ENCODE data around the gene MARCKS.
"Not testable (repeated sequence)": the region's sequence is repeated elsewhere in the genome, so short reads cannot be mapped to it uniquely, and the experiment has no call there.

MARCKS gene

GRCh38 chr6:113910285-113910684 is 53.1 kb downstream of the MARCKS start:
- H3K23ac ChIP-seq (ENCODE audit: low read length); H4K8ac ChIP-seq (ENCODE audit: low read depth, low read length); H2BK5ac ChIP-seq (ENCODE audit: low read depth, low read length, poor library complexity); H2AK5ac ChIP-seq (ENCODE audit: low read length); H2AFZ ChIP-seq (ENCODE audit: insufficient read depth, low read length, poor library complexity); H3K27me3 ChIP-seq (ENCODE audit: insufficient read depth, low read length); H3K36me3 ChIP-seq (ENCODE audit: control insufficient read depth in 1 of 2, insufficient read depth in 2 of 2, low read length in 2 of 2); H3K4me3 ChIP-seq (ENCODE audit: low read depth, low read length); H2BK12ac ChIP-seq (ENCODE audit: low read length); H4K12ac ChIP-seq (ENCODE audit: low read depth, low read length); H3K27ac ChIP-seq (ENCODE audit: low read depth, low read length); H3K4ac ChIP-seq (ENCODE audit: low read depth, low read length); DNase-seq; H3K9me3 ChIP-seq (ENCODE audit: insufficient read depth, low read depth, low read length); H3K4me1 ChIP-seq (ENCODE audit: control insufficient read depth in 1 of 2, insufficient read depth in 2 of 2, low read length in 2 of 2); H3K14ac ChIP-seq (ENCODE audit: low read length); H3K4me2 ChIP-seq (ENCODE audit: low read length); H3K79me1 ChIP-seq (ENCODE audit: low read length); H3K79me2 ChIP-seq (ENCODE audit: control insufficient read depth, insufficient read depth, low read length, poor library complexity); H2BK120ac ChIP-seq (ENCODE audit: insufficient read depth, low read length, poor library complexity); H4K91ac ChIP-seq (ENCODE audit: low read depth, low read length); H3K18ac ChIP-seq (ENCODE audit: low read length); H3K9ac ChIP-seq (ENCODE audit: low read length): not testable (repeated sequence)
- WGBS (ENCODE audit: extremely low coverage, insufficient coverage, insufficient read length), result no CpG with 5 or more reads among the region's 1 CpG

Measured in trophoblast cell (in vitro differentiated cells and primary cell).